Measurements from ENCODE around the gene SNRPD3.
"Not testable (repeated sequence)": the region's sequence is repeated elsewhere in the genome, so short reads cannot be mapped to it uniquely, and the experiment has no call there.

Gene SNRPD3

DNA sequence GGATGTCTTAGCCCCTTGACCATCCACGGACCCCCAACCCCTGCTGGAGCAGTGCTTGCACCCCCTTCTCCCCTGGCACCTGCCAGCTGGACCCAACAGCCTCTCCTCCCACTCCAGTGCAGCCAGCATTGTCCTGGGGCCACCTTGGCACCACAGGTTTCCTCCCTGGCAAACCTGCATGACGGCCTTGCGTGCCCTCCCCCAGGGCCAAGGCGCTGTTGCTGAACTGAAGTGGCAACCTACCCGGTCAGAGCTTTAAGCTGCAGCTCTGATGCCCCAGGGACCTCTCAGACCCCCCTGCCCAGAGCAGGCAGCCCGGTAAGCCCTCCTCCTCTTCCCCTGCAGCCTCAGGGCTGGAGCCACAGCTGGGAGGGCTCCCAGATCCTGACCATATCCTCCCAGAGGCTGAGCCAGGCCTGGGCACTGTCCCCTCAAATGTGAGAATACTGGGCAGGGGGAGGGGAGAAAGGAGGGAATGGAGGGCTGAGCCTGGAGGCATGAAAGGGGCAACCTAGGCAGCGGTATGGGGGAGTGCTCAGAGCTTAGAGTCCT is 38.8 kb downstream of the SNRPD3 start:
- POLR2A ChIA-PET (ENCODE audit: low non-redundant PET): no interaction called here
- DNase-seq (ENCODE audit: low spot score): no peak
- H3K27ac ChIP-seq: peak overlapping the region; percentile 76; the same call in 1 of the 2 replicates
- CTCF ChIA-PET: no interaction called here
- TF ChIP-seq, protein P1, sequence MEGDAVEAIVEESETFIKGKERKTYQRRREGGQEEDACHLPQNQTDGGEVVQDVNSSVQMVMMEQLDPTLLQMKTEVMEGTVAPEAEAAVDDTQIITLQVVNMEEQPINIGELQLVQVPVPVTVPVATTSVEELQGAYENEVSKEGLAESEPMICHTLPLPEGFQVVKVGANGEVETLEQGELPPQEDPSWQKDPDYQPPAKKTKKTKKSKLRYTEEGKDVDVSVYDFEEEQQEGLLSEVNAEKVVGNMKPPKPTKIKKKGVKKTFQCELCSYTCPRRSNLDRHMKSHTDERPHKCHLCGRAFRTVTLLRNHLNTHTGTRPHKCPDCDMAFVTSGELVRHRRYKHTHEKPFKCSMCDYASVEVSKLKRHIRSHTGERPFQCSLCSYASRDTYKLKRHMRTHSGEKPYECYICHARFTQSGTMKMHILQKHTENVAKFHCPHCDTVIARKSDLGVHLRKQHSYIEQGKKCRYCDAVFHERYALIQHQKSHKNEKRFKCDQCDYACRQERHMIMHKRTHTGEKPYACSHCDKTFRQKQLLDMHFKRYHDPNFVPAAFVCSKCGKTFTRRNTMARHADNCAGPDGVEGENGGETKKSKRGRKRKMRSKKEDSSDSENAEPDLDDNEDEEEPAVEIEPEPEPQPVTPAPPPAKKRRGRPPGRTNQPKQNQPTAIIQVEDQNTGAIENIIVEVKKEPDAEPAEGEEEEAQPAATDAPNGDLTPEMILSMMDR (conservative IDR thresholded peaks at IDR 0.05; ENCODE audit: low read depth): no peak

DNA sequence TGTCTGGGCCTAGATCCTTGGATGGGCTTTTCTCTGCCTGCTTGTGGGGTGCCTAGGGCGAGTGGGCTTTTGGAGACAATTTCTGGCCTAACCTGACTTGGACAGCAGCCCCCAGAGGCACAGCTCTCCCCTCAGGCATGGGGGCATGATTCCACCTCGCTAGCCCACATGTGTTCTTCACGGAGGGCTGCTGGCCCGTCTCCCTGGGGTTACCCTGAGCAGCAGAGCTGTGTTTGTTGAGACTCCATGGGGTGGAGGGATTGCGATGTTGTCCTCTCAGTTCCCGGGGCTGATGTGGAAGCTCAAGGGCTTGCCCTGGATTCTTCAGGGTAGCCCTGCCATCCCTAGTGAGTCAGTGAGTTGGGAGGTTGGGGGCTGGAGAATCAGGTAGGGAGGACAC is 39.4 kb downstream of the SNRPD3 start:
- ChIA-PET POLR2A (ENCODE audit: low non-redundant PET) (no interaction called here), CTCF (interaction anchor here (0.6 kb wide), 2 partner anchors 27 to 173 kb away, joined by 4 to 8 read pairs; no protein-coding TSS in a partner anchor)
- TF ChIP-seq, protein P1 (conservative IDR thresholded peaks at IDR 0.05; ENCODE audit: low read depth): no peak
- no peak for DNase-seq (ENCODE audit: low spot score)
- no peak overlapping the region for H3K27ac ChIP-seq

- no peak for DNase-seq (ENCODE audit: low spot score)
- CTCF ChIA-PET: interaction anchor here (0.6 kb wide), 2 partner anchors 26 to 173 kb away, joined by 4 to 8 read pairs; no protein-coding TSS in a partner anchor
- H3K27ac ChIP-seq: no peak overlapping the region
- TF ChIP-seq, protein P1 (conservative IDR thresholded peaks at IDR 0.05; ENCODE audit: low read depth): no peak
- POLR2A ChIA-PET (ENCODE audit: low non-redundant PET): no interaction called here
These were observed 40.1 kb downstream of the SNRPD3 start for GRCh38 chr22:24595863-24596262.

DNA sequence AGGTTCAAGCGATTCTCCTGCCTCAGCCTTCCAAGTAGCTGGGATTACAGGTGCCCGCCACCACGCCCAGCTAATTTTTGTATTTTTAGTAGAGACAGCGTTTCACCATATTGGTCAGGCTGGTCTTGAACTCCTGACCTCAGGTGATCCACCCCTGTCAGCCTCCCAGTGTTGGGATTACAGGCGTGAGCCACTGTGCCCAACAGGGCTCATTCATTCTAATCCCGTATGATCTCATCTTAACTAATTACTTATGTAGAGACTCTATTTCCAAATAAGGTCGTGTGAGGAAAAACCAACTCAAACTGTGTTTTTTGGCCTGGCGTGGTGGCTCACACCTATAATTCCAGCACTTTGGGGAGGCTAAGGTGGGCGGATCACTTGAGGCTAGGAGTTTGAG is 41.3 kb downstream of the SNRPD3 start:
- DNase-seq (ENCODE audit: low spot score); CTCF ChIA-PET; H3K27ac ChIP-seq; POLR2A ChIA-PET (ENCODE audit: low non-redundant PET): not testable (repeated sequence)

GRCh38 chr22:24599514-24599913 is 43.7 kb downstream of the SNRPD3 start:
- no peak overlapping the region for H3K27ac ChIP-seq
- POLR2A ChIA-PET (ENCODE audit: low non-redundant PET): no interaction called here
- CTCF ChIA-PET: no interaction called here
- TF ChIP-seq, protein P1 (conservative IDR thresholded peaks at IDR 0.05; ENCODE audit: low read depth): no peak
- no peak for DNase-seq (ENCODE audit: low spot score)

- CTCF ChIA-PET; DNase-seq (ENCODE audit: low spot score); POLR2A ChIA-PET (ENCODE audit: low non-redundant PET); H3K27ac ChIP-seq: not testable (repeated sequence)
These were observed 44.3 kb downstream of the SNRPD3 start for GRCh38 chr22:24599958-24600715.

DNA sequence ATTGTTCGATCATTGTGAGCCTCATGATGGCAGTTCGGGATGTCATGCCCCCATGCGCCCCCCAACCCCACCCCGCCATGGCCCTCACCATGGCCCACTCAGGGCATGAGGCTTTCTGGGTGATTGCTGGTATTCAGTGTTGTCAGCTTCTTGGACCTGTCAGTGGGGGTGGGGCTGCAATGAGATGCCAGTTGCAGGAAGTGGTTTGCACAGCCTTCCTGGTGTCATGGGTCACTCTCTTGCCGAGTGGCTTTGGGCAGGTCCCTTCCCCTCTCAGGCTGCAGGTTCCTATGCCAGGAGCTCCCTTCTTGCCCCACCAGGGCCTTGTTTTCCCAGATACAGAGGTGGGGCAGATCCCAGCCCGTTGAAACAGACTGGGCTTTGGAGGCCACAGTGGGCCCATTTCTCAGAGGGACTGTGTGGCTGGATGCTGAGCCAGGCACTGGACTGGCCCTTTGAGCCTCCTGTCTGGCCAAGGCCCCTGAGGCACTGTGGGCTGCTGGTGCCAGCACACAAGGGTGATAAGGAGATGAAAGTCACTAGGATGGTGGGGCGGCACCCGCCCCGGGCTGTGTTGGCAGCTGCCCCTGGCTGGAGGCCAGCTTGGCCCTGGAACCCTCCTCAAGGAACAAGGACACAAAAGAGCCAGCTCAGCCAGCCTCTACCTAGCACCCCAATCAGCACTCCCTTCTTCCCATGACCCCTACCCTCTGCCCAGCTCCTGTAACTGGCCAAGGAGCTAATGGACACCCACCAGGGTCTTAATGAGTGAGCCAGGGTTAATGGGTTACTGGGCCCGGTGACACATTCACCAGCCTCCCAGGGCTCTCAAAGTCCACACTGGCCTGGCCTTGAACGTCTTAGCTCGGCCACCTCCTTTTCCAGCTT is 45.7 kb downstream of the SNRPD3 start:
- no peak overlapping the region for H3K27ac ChIP-seq
- ChIA-PET CTCF (no interaction called here), POLR2A (ENCODE audit: low non-redundant PET) (no interaction called here)
- no peak for DNase-seq (ENCODE audit: low spot score)
- TF ChIP-seq, protein P1 (conservative IDR thresholded peaks at IDR 0.05; ENCODE audit: low read depth): no peak

DNA sequence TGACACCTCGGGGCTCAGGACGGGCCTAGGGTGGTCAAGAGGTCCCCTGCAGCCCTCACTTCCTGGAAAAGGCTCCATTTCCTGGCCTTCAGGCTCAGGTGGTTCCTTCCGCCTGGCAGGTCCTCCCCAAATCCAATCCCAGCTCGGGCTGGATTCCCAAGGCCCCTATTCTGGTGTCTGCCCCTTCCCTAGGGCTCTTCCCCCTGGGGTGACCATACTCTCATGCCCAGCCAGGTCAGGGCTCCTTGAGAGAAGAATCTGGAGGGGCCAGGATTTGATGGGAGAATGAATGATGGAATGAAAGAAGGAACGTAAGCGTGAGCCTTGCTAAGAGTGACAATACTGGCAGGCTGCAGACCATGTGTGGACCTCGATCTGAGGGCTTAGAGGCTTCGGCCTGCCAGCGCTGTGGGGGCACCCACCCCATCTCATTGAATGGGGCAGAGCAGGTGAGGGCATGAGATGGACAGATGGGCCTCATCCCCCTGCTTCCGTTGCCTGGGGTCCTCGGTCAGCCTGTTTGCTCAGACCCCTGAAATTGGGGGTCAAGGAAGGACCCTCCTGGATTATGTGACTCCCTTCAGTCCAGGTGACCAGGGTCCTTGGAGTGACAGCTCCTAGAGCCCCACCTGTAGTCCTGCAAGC is 46.4 kb downstream of the SNRPD3 start:
- H3K27ac ChIP-seq; CTCF ChIA-PET; POLR2A ChIA-PET (ENCODE audit: low non-redundant PET); DNase-seq (ENCODE audit: low spot score): not testable (repeated sequence)

DNA sequence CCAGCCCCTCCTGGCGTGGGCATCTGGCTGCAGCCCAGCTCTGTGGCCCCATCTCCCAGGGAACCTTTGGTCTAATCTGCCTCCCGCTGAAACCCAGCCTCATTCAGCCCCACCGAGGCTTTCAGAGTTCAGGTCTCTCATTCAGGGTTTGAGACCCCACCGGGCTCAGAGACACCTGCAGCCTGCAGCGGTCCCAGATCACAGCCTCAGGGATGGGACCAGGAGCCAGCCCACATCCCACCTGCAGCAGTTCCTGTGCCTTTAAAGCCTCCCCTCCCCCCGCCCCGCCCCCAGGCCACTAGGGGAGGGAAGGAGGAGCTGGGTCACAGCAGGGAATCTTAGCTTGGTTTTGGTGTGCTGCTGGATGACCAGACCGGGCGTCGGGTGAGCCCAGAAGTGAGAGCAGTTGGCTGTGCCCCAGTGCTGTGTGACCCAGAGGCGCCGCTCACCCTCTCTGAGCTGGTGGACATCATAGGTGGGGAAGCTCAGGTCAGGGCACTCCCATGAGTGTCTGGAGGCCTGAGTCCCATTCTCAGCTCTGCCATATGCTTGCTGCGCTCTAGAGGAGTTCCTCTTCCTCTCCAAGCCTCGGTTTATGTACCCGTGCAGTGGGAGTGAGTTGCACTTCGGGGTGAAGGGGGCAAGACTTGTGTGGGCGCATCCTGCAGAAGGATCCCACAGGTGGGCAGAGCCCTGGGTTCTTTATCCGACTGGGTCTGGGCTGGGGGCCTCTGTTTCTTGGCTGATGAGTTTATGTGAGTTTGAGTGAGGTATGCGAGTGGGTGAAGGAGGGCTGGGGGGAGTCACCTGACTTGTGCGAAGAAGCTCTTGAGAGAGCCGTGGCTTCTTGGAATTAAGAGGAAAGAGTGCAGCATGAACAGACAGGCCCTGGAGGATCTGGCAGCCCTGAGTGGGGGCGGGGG is 47.3 kb downstream of the SNRPD3 start, which contains the start of gene GGT1:
GGT1 (plus strand) TSS at position 347 of the 923 bp plus-strand sequence. CDS start 7,889 bp downstream, outside the sequence.
- POLR2A ChIA-PET (ENCODE audit: low non-redundant PET); CTCF ChIA-PET: not testable (repeated sequence)

More for the DNA sequence above, 47.3 kb downstream of the SNRPD3 start, which contains the start of gene GGT1:
- H3K27ac ChIP-seq; DNase-seq (ENCODE audit: low spot score): not testable (repeated sequence)
